Posterior vena cava (tissue), 2 donors: ENCODE data around the gene MACIR. TPM values are rescaled to one million over a fixed set of nuclear protein-coding genes. Genes with fewer than 3 reads are reported as not detected.

ENCODE experiments used
- DNase-seq: peaks from one replicate; pipeline ENCODE4 v3.0.0-alpha.2; 2020; ENCODE audit warnings: low spot score
- intact Hi-C, 2 donors: fragments of 100-400 bp; cut with DNase I; formaldehyde crosslinking; loops; one replicate each; pipeline versions ENCODE4 v1.14.1 to v1.14.2; 2022 to 2023
- total RNA-seq, 2 donors: library from RNA; stranded (reverse); fragmentation: NEBNext Ultra II Directional; extraction: Animal tissue kit (Norgen Biotek cat#: 25700); gene quantifications; one replicate each; pipeline ENCODE4 v1.2.1, GENCODE V29; 2021
- donor health status: DM: yes; HTN: yes; CAD: no.
- donor health status: DM: yes; HTN: yes; CAD: no.

Gene MACIR
- total RNA-seq, 2 donors from 2014 or later = 3.6 to 4.8 TPM

DNA sequence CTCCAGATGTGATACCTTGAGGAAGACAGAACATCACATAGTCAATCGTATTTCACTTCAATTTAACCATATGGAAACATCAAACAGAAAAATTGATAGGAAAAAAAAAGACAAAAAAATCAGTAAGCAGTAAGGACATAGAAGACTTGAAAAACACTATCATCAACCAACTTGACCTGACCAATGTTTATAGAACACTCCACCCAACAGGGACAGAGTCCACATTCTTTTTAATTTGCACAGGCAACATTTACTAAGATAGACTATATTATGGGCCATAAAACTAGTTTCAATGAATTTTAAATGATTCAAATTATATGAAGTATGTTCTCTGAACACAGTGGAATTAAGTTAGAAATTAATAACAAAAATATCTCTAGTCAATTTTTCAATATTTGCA lies 20.8 kb upstream of the MACIR start:
- DNase-seq = no peak
- intact Hi-C loops = loop anchor here (10.0 kb wide), 1 partner anchor 237 kb away; no protein-coding TSS in a partner anchor

DNA sequence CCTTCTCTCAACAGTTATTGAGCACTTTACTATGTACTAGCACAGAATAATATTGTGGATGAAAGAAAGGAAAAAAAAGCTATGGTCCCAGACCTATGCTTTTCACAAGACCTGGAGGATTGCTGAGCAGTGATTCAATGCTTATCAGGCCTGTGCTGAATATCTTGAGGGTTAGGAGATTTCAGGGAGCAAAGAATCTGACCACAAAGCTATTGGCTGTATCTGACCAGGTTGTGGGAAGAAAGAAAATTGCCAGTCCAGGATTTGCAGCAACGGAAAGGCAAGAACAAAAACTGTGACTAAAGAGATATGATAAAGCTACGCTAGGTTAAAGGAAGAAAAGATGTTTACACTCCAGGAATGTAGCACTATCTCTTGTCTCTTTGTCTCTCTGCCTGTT lies 14.9 kb upstream of the MACIR start:
- intact Hi-C loops = no loop called here
- no peak for DNase-seq

GRCh38 chr5:103244398-103244797 lies 14.2 kb upstream of the MACIR start:
- no peak for DNase-seq
- intact Hi-C loops = no loop called here

- intact Hi-C loops = no loop called here
- DNase-seq = no peak
Measured at GRCh38 chr5:103245761-103246160, 12.8 kb upstream of the MACIR start.

GRCh38 chr5:103247118-103247517 lies 11.4 kb upstream of the MACIR start:
- DNase-seq = no peak
- intact Hi-C loops = no loop called here

GRCh38 chr5:103249068-103249467 lies 9.5 kb upstream of the MACIR start:
- intact Hi-C loops = no loop called here
- no peak for DNase-seq

- DNase-seq = no peak
- intact Hi-C loops = no loop called here
Measured at GRCh38 chr5:103254921-103255320, 3.6 kb upstream of the MACIR start.

DNA sequence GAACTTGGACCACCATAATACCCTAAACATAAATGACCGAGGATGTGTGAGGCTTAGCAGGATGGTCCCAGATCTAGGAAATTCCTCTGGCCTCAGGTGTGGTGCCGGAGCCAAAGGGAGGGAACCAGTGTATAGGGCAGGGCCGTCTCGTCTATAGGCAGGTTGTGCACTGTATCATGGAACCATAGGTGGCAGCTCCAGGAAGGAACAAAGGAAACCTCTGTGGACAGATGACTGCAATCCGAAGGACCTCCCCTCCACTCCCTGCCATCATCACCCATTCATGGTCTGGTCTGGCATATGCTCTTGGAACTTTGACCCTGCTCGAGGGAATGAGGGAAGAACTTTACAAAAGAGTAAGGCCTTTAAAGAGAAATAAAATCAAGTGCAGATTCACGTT lies 2.9 kb upstream of the MACIR start:
- no peak for DNase-seq
- intact Hi-C loops = no loop called here

DNA sequence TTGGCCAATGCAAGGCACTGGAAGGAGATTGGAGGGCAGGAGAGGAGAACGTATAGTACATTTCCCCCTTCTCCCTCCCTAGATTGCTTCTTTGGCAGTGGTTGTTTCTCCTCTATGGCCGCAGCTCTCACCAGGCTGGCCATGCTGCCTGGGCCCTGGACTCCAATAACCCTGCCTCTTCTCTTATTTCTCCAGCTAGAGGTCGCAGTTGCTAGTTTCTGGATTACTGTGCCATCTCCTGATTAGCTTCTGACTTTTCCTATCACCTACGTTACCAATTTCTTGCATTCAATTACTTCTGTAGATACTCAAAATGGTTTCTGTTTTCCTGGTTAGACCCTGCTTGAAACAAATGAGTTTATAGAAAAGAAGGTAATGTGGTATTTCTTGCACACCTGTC lies 2.4 kb upstream of the MACIR start:
- no peak for DNase-seq
- intact Hi-C loops = no loop called here

DNA sequence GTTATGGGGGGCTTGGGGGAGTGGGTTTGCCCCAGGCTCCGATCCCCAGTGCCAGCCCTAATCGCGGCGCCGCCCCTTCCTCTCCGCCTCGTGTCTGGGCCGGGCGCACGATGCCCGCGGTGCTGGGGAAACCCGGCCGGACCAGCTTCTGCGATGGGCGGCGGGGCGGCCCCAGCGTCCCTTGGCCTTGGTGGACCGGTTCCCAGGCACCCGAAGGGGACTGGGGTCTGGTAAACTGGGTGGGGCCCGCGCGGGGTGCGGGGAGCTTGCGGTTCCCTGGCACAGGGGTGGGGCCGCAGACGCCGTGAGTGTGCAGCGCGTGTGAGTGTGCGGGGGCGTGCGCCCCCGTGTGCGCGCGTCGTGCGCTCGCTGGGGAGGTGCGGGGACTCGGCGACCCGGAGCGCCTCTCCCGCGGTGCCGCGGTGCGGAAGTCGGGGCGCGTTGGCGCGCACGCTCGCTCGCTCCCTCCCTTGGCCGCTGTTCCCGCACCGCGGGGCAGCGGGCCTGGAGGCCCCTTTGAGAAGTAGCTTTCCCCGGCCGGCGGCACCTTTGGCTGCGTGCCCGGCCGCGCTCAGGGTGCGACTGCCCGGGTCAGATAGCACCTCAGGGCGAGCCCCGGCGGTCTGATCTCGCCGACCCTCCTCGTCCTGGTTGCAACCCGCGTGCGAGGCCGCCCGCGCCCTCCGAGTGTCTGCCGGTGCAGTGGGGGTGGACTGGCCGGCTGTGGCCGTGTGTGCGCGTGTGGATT lies 568 bp downstream of the MACIR start:
- peak; percentile 87 for DNase-seq

GRCh38 chr5:103259705-103260355 lies 1.3 kb downstream of the MACIR start:
- no peak for DNase-seq

More for the DNA sequence above, 568 bp downstream of the MACIR start:
- intact Hi-C loops = no loop called here

GRCh38 chr5:103260951-103261350 lies 2.4 kb downstream of the MACIR start:
- intact Hi-C loops = no loop called here
- DNase-seq = no peak

More at GRCh38 chr5:103259705-103260355, 1.3 kb downstream of the MACIR start:
- intact Hi-C loops = no loop called here

DNA sequence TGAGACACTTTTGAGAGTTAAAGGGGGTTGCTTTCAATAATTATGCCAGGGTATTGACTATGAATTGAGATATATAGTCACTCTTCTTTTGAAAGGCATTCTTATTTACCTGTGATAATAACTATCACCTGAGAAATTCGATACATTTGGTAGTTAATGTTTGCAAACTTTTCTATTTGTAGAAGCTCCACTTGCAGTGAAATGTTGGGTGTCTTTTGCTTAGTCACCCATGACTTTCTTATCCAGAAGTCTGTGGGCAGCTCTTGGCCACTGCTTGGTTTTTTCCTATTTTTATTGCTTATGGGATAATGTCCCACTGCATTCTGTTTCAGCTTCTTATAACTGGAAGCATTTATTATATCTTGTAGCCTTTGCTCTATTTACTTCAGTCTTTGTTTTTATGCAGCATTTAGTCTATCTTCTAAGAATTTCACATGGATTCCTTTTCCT lies 3.9 kb downstream of the MACIR start:
- no peak for DNase-seq
- intact Hi-C loops = no loop called here

DNA sequence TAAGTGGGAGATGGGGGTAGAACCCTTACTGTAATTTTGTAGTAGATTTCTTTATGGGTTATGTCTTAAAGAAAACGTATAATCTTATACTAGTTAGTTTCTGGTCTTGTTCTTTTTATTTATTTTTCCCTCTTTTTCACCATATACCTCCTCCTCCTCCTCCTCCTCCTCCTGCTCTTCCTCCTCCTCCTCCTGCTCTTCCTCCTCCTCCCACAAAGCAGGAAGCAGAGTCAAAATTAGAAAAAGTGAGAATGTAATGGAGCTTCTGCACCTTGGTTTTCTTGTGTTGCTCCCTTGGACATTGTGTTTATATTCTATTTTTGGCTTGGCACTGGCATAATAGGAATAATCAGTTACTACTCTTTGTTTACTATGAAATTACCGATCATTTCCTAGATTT lies 4.5 kb downstream of the MACIR start:
- intact Hi-C loops = no loop called here

DNA sequence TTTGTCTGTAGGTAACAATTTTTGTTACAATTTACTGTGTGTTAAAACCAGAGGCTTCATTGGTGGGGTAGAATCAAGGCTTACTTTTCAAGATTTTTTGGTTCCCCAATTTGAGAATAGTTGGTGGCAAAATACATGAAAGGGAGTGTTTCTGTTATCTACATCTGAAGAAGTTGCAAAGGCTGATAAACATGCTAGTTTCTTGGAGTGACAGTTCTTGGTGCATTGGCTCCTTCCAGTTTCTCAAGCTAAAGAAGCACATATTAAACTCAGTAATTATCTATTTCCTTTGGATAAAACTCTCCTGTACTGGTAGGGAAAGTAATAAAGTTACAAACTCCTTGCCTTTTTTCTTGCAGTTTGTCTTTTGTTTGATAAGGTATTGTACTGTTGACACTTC lies 5.9 kb downstream of the MACIR start:
- intact Hi-C loops = no loop called here

More for the DNA sequence above, 4.5 kb downstream of the MACIR start:
- no peak for DNase-seq

GRCh38 chr5:103270581-103270980 lies 12.0 kb downstream of the MACIR start:
- no peak for DNase-seq
- intact Hi-C loops = no loop called here

More for the DNA sequence above, 5.9 kb downstream of the MACIR start:
- DNase-seq = no peak

DNA sequence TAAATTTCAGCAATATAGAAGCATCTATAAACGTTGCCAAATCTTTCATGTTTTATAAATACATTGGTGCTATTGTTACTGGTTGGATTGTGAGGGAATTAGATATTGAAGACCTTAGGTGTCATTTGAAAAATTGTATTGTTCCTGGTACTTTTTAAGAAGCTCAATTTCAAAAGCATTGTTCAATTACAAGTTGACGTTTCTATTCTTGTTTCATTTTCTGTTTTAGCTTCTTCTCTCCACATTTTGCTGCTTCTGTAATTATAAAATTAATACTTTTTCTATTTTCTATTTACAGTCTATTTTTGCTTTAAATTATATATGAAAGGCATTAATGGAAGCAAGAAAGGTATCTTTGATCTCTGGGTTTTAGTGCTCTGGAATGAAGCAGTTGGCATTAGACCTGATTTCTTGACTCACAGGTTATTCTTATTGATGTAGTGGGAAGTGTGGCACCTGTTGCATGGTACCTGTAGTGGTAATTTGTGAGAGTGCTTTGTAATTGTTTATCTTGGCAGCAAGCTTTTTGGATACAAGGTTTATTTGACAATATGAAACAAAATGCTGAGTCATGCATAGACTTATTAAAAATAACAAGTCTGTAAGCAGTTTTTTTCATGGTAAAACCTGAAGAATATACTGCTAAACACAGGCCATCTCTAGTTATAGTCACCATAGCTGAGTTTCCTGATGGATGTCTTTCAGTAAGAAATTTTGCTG lies 13.2 kb downstream of the MACIR start:
- no peak for DNase-seq
- intact Hi-C loops = no loop called here

DNA sequence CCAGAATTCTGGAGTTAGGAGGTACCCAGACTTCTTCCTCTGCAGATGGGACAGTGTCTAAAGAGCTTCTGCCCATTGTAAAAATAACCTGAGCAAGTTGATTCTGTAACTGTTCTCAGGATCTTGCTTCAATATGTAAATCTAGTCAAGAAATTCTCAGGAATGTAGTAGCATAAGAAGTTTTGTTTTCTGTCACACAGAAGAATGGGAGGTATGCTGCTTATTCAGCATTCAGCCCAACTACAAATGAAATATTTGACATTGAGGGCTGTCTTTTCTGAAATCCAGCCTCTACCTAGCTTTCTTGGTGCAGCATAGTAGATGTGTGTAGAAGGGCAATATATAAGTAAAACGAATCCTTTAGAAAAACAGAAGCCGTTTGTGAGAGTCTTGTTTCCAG lies 13.8 kb downstream of the MACIR start:
- DNase-seq = no peak
- intact Hi-C loops = no loop called here

- DNase-seq = no peak
- intact Hi-C loops = no loop called here
Measured at GRCh38 chr5:103273952-103274351, 15.4 kb downstream of the MACIR start.

DNA sequence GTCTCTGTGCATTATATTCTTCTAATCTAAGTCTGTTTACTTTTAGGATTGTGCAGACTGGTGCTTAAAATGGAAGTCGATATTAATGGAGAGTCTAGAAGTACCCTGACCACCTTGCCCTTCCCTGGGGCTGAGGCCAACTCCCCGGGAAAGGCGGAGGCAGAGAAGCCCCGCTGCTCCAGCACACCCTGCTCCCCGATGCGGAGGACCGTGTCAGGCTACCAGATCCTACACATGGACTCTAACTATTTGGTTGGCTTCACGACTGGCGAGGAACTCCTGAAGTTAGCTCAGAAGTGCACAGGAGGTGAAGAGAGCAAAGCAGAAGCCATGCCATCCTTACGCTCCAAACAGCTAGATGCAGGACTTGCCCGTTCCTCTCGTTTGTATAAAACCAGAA lies 17.3 kb downstream of the MACIR start:
- intact Hi-C loops = no loop called here
- DNase-seq = no peak
